ENCODE results near the gene TRIM2. TPM values are rescaled to one million over a fixed set of nuclear protein-coding genes. Genes with fewer than 3 reads are reported as not detected.
"Not testable (repeated sequence)": the region's sequence is repeated elsewhere in the genome, so short reads cannot be mapped to it uniquely, and the experiment has no call there.

TRIM2 gene
- 27.6 and 36.5 TPM in 2 replicates for polyA plus RNA-seq (2014; cell fraction: cytosol; rRNA removed)
- polyA plus RNA-seq (2014; cell fraction: nucleus; rRNA removed) = 18.9 and 20.8 TPM in 2 replicates

GRCh38 chr4:153204247-153204671 lies at the start of gene TRIM2:
Gene TRIM2 (plus strand): TSS chr4:153204443. CDS start chr4:153204531, 88 bp downstream.
- peak; percentile 11 for DNase-seq (ENCODE audit: low spot score)

- no peak for DNase-seq (ENCODE audit: low spot score)
These were observed 48.6 kb upstream of the TRIM2 start for GRCh38 chr4:153155686-153156085.

GRCh38 chr4:153156263-153156662 lies 48.0 kb upstream of the TRIM2 start:
- DNase-seq (ENCODE audit: low spot score) = no peak

- no peak for DNase-seq (ENCODE audit: low spot score)
These were observed 47.5 kb upstream of the TRIM2 start for GRCh38 chr4:153156721-153157120.

- DNase-seq (ENCODE audit: low spot score) = no peak
These were observed 45.2 kb upstream of the TRIM2 start for GRCh38 chr4:153159016-153159415.

GRCh38 chr4:153159728-153160221 lies 44.5 kb upstream of the TRIM2 start:
- no peak for DNase-seq (ENCODE audit: low spot score)

- no peak for DNase-seq (ENCODE audit: low spot score)
These were observed 43.4 kb upstream of the TRIM2 start for GRCh38 chr4:153160821-153161220.

GRCh38 chr4:153161226-153161963 lies 42.8 kb upstream of the TRIM2 start:
- no peak for DNase-seq (ENCODE audit: low spot score)

GRCh38 chr4:153165236-153165635 lies 39.0 kb upstream of the TRIM2 start:
- not testable (repeated sequence) for DNase-seq (ENCODE audit: low spot score)

- DNase-seq (ENCODE audit: low spot score) = no peak
These were observed 37.3 kb upstream of the TRIM2 start for GRCh38 chr4:153166716-153167501.

GRCh38 chr4:153169776-153170175 lies 34.5 kb upstream of the TRIM2 start:
- no peak for DNase-seq (ENCODE audit: low spot score)

GRCh38 chr4:153170407-153170806 lies 33.8 kb upstream of the TRIM2 start:
- DNase-seq (ENCODE audit: low spot score) = no peak

- no peak for DNase-seq (ENCODE audit: low spot score)
These were observed 29.2 kb upstream of the TRIM2 start for GRCh38 chr4:153174821-153175567.

GRCh38 chr4:153176938-153177337 lies 27.3 kb upstream of the TRIM2 start:
- no peak for DNase-seq (ENCODE audit: low spot score)

GRCh38 chr4:153177841-153178240 lies 26.4 kb upstream of the TRIM2 start:
- DNase-seq (ENCODE audit: low spot score) = no peak

- no peak for DNase-seq (ENCODE audit: low spot score)
These were observed 25.1 kb upstream of the TRIM2 start for GRCh38 chr4:153179100-153179499.

- DNase-seq (ENCODE audit: low spot score) = no peak
These were observed 22.9 kb upstream of the TRIM2 start for GRCh38 chr4:153181293-153181692.

- DNase-seq (ENCODE audit: low spot score) = no peak
These were observed 22.5 kb upstream of the TRIM2 start for GRCh38 chr4:153181700-153182099.

GRCh38 chr4:153183146-153183545 lies 21.1 kb upstream of the TRIM2 start:
- DNase-seq (ENCODE audit: low spot score) = no peak

GRCh38 chr4:153185331-153185852 lies 18.9 kb upstream of the TRIM2 start:
- DNase-seq (ENCODE audit: low spot score) = no peak

- DNase-seq (ENCODE audit: low spot score) = no peak
These were observed 18.1 kb upstream of the TRIM2 start for GRCh38 chr4:153186046-153186728.

Data from SK-N-DZ (cell line).